ENCODE measurements around the gene DHRS7B. TPM values are rescaled to one million over a fixed set of nuclear protein-coding genes. Genes with fewer than 3 reads are reported as not detected.

The DHRS7B gene
- total and polyA plus RNA-seq, 2 of the 13 experiments (the other 11 are each of a cell fraction or from before 2014, with no cell fraction given) = 20.0 to 35.8 TPM

GRCh38 chr17:21098934-21099689 is 27.7 kb upstream of the DHRS7B start (continued):
- TF ChIP-seq ZNF740 (CRISPR knock-in tag; IDR thresholded peaks at IDR 0.05) (no peak), SMARCC2 (IDR thresholded peaks at IDR 0.05) (no peak), SMAD1 (CRISPR knock-in tag; IDR thresholded peaks at IDR 0.05; ENCODE audit: borderline replicate concordance, low read depth) (no peak), CREB1 (IDR thresholded peaks at IDR 0.05) (no peak), CREB1 (CRISPR knock-in tag; IDR thresholded peaks at IDR 0.05) (0 out of 2 replicates have a peak, but pooled peaks have one; percentile 13), ZNF768 (CRISPR knock-in tag; IDR thresholded peaks at IDR 0.05) (no peak), ZNF7 (CRISPR knock-in tag; IDR thresholded peaks at IDR 0.05) (no peak), TBP (CRISPR knock-in tag; IDR thresholded peaks at IDR 0.05) (no peak), ZSCAN31 (CRISPR knock-in tag; IDR thresholded peaks at IDR 0.05; ENCODE audit: low read depth) (no peak), THAP8 (CRISPR knock-in tag; IDR thresholded peaks at IDR 0.05; ENCODE audit: borderline replicate concordance) (no peak), ZNF263 (CRISPR knock-in tag; IDR thresholded peaks at IDR 0.05) (no peak), ZNF792 (CRISPR knock-in tag; IDR thresholded peaks at IDR 0.05) (no peak), RBFOX2 (IDR thresholded peaks at IDR 0.05; ENCODE audit: low read depth, low read length) (no peak), EZH2 (conservative IDR thresholded peaks at IDR 0.05; ENCODE audit: low read depth, low read length) (no peak), CCAR2 (optimal IDR thresholded peaks at IDR 0.05; ENCODE audit: low read depth, low read length) (no peak), HOXA7 (CRISPR knock-in tag; IDR thresholded peaks at IDR 0.05) (no peak), MTA3 (CRISPR knock-in tag; IDR thresholded peaks at IDR 0.05) (no peak), ZNF160 (CRISPR knock-in tag; IDR thresholded peaks at IDR 0.05) (no peak), E2F1 (CRISPR knock-in tag; IDR thresholded peaks at IDR 0.05) (peak; percentile 94), RERE (CRISPR knock-in tag; IDR thresholded peaks at IDR 0.05; ENCODE audit: low read depth) (no peak), SNAPC2 (CRISPR knock-in tag; IDR thresholded peaks at IDR 0.05) (peak; percentile 28; the same call in 1 of the 2 replicates), PBX3 (CRISPR knock-in tag; IDR thresholded peaks at IDR 0.05; ENCODE audit: borderline replicate concordance) (no peak), RBM39 (IDR thresholded peaks at IDR 0.05; ENCODE audit: low read depth, low read length, poor library complexity, severe bottlenecking) (no peak)
